Esophagus squamous epithelium (tissue), 4 donors: Measurements from ENCODE around the gene CHMP1B.

Experiments used
- CTCF ChIP-seq, 6 experiments: fragments of 450-650 bp in 4 of 6; fragments of 200-600 bp in 2 of 6; sonication (generic) in 2 of 6; IDR thresholded peaks; one replicate each; pipeline ENCODE4 v1.5.1; 2016 to 2019; ENCODE audit warnings: antibody characterized with exemption in 6 of 6, mild to moderate bottlenecking in 4 of 6, moderate library complexity in 4 of 6
- POLR2A ChIP-seq, 4 donors: fragments of 450-650 bp; IDR thresholded peaks; one replicate each; pipeline ENCODE4 v1.6.1; 2017; ENCODE audit warnings: antibody characterized with exemption in 4 of 4, mild to moderate bottlenecking in 4 of 4, moderate library complexity in 3 of 4

GRCh38 chr18:11865071-11865470 lies 13.9 kb downstream of the CHMP1B start:
- TF ChIP-seq CTCF (IDR thresholded peaks at IDR 0.05) = no peak
- TF ChIP-seq POLR2A (IDR thresholded peaks at IDR 0.05) = no peak
